OCI-LY1 (cell line): ENCODE measurements around the gene GOLGA8M.
"Not testable (repeated sequence)": the region's sequence is repeated elsewhere in the genome, so short reads cannot be mapped to it uniquely, and the experiment has no call there.

Experiments used
- H2AFZ ChIP-seq: fragments of 200-600 bp; sonication (generic), shearing (Covaris generic); 2 replicates; pipeline ENCODE4 v1.6.0; 2014; ENCODE audit warnings: antibody characterized with exemption, mild to moderate bottlenecking, low read length
- H3F3A ChIP-seq: fragments of 200-600 bp; sonication (generic), shearing (Covaris generic); 2 replicates; pipeline ENCODE4 v1.6.0; 2014; ENCODE audit warnings: mild to moderate bottlenecking, antibody characterized with exemption, low read length, moderate library complexity; ENCODE audit not compliant: insufficient read depth
- H3K27ac ChIP-seq: fragments of 200-600 bp; sonication (generic); 2 replicates; pipeline ENCODE4 v1.5.1; 2014; ENCODE audit warnings: low read length, mixed run types, mild to moderate bottlenecking, low read depth; ENCODE audit not compliant: poor library complexity, severe bottlenecking
- H3K27me3 ChIP-seq: fragments of 200-600 bp; sonication (generic); 2 replicates; pipeline ENCODE4 v1.6.0; 2014; ENCODE audit warnings: antibody characterized with exemption, mild to moderate bottlenecking, low read length, moderate library complexity; ENCODE audit not compliant: insufficient read depth
- H3K36me3 ChIP-seq: fragments of 200-600 bp; sonication (generic); 2 replicates; pipeline ENCODE4 v1.6.1; 2014; ENCODE audit warnings: mild to moderate bottlenecking, antibody characterized with exemption, low read length, moderate library complexity, mixed read lengths; ENCODE audit not compliant: insufficient read depth
- H3K4me1 ChIP-seq: fragments of 200-600 bp; sonication (generic); 2 replicates; pipeline ENCODE4 v1.5.1; 2014; ENCODE audit warnings: mild to moderate bottlenecking, low read length, moderate library complexity; ENCODE audit not compliant: insufficient read depth, severe bottlenecking
- H3K4me2 ChIP-seq: fragments of 200-600 bp; sonication (generic), shearing (Covaris generic); 2 replicates; pipeline ENCODE4 v1.6.1; 2014; ENCODE audit warnings: low read length
- H3K4me3 ChIP-seq: fragments of 200-600 bp; sonication (generic); 2 replicates; pipeline ENCODE4 v1.5.1; 2014; ENCODE audit warnings: low read length, low read depth, mild to moderate bottlenecking, mixed read lengths; ENCODE audit not compliant: poor library complexity, severe bottlenecking
- H3K79me2 ChIP-seq: fragments of 200-600 bp; shearing (Covaris generic); 2 replicates; pipeline ENCODE4 v1.6.1; 2016; ENCODE audit warnings: mixed run types, low read length, mixed read lengths; ENCODE audit not compliant: insufficient read depth
- H3K9ac ChIP-seq: fragments of 200-600 bp; sonication (generic), shearing (Covaris generic); 2 replicates; pipeline ENCODE4 v1.6.1; 2014; ENCODE audit warnings: mild to moderate bottlenecking, low read length, mixed read lengths
- H3K9me2 ChIP-seq: fragments of 200-600 bp; sonication (generic), shearing (Covaris generic); 2 replicates; pipeline ENCODE4 v1.6.1; 2014; ENCODE audit warnings: low read depth, mild to moderate bottlenecking, low read length, mixed read lengths
- H3K9me3 ChIP-seq: fragments of 200-600 bp; shearing (Covaris generic); 2 replicates; pipeline ENCODE4 v1.6.1; 2014; ENCODE audit warnings: low read length, mixed read lengths
- H4K20me1 ChIP-seq: fragments of 200-600 bp; sonication (generic), shearing (Covaris generic); 2 replicates; pipeline ENCODE4 v1.6.0; 2016; ENCODE audit warnings: mild to moderate bottlenecking, low read length; ENCODE audit not compliant: insufficient read depth

The GOLGA8M gene

GRCh38 chr15:28663717-28664116 lies 48.5 kb downstream of the GOLGA8M start:
- H3K9me2 ChIP-seq, H3K4me1 ChIP-seq, H3K4me2 ChIP-seq, H3K27ac ChIP-seq, H2AFZ ChIP-seq, H3K27me3 ChIP-seq, H3K79me2 ChIP-seq, H3K9me3 ChIP-seq, H3F3A ChIP-seq, H3K4me3 ChIP-seq, H4K20me1 ChIP-seq, H3K36me3 ChIP-seq, H3K9ac ChIP-seq: not testable (repeated sequence)

- not testable (repeated sequence) for H3K4me3 ChIP-seq
Measured at GRCh38 chr15:28660750-28661149, 51.5 kb downstream of the GOLGA8M start.

GRCh38 chr15:28656018-28656360 lies 56.2 kb downstream of the GOLGA8M start:
- not testable (repeated sequence) for H3K4me1 ChIP-seq, H3K4me3 ChIP-seq, H3K79me2 ChIP-seq, H3K4me2 ChIP-seq, H3K36me3 ChIP-seq, H4K20me1 ChIP-seq, H3K9me3 ChIP-seq, H3K27me3 ChIP-seq, H3F3A ChIP-seq, H3K27ac ChIP-seq, H3K9me2 ChIP-seq, H3K9ac ChIP-seq, H2AFZ ChIP-seq

More at GRCh38 chr15:28660750-28661149, 51.5 kb downstream of the GOLGA8M start:
- not testable (repeated sequence) for H3K79me2 ChIP-seq, H2AFZ ChIP-seq, H3K4me1 ChIP-seq, H3K9me3 ChIP-seq, H3K27ac ChIP-seq, H3K4me2 ChIP-seq, H3F3A ChIP-seq, H3K36me3 ChIP-seq, H3K9ac ChIP-seq, H3K9me2 ChIP-seq, H3K27me3 ChIP-seq, H4K20me1 ChIP-seq

- not testable (repeated sequence) for H3K4me3 ChIP-seq, H3K79me2 ChIP-seq, H3F3A ChIP-seq, H2AFZ ChIP-seq, H4K20me1 ChIP-seq, H3K9ac ChIP-seq, H3K27me3 ChIP-seq, H3K9me3 ChIP-seq, H3K4me2 ChIP-seq, H3K36me3 ChIP-seq, H3K9me2 ChIP-seq, H3K27ac ChIP-seq, H3K4me1 ChIP-seq
Measured at GRCh38 chr15:28655329-28656017, 56.7 kb downstream of the GOLGA8M start.

GRCh38 chr15:28654194-28654593 lies 58.0 kb downstream of the GOLGA8M start:
- H2AFZ ChIP-seq, H4K20me1 ChIP-seq, H3K36me3 ChIP-seq, H3K4me2 ChIP-seq, H3K79me2 ChIP-seq, H3K27me3 ChIP-seq, H3F3A ChIP-seq, H3K9me2 ChIP-seq, H3K27ac ChIP-seq, H3K9ac ChIP-seq, H3K9me3 ChIP-seq, H3K4me1 ChIP-seq, H3K4me3 ChIP-seq: not testable (repeated sequence)

GRCh38 chr15:28652538-28652937 lies 59.7 kb downstream of the GOLGA8M start:
- not testable (repeated sequence) for H3K4me3 ChIP-seq, H3K36me3 ChIP-seq, H3K9ac ChIP-seq, H3K27me3 ChIP-seq, H3K79me2 ChIP-seq, H3F3A ChIP-seq, H3K9me3 ChIP-seq, H2AFZ ChIP-seq, H3K9me2 ChIP-seq, H3K4me1 ChIP-seq, H4K20me1 ChIP-seq, H3K4me2 ChIP-seq, H3K27ac ChIP-seq
